Right lobe of liver (tissue), 6 donors: Measurements from ENCODE around the gene TOE1. TPM values are rescaled to one million over a fixed set of nuclear protein-coding genes. Genes with fewer than 3 reads are reported as not detected.

Source experiments
- ATAC-seq, 4 donors: fragments of 200-7000 bp; cut with Tn5 transposase; one replicate each; pipeline ENCODE4 v1.9.1; 2020; ENCODE audit warnings: mild to moderate bottlenecking in 4 of 4, moderate library complexity in 4 of 4
- DNase-seq, 3 donors: peaks; one replicate each; pipeline ENCODE4 v3.0.0-alpha.2; 2020
- H3K27ac ChIP-seq, 3 donors: fragments of 200-600 bp; one replicate each; pipeline ENCODE4 v1.8.0; 2022
- H3K27me3 ChIP-seq, 2 donors: fragments of 200-600 bp; one replicate each; pipeline ENCODE4 v1.8.0; 2022
- H3K36me3 ChIP-seq, 4 donors: fragments of 200-600 bp; sonication (generic) in 1 of 4; one replicate each; pipeline versions ENCODE4 v1.5.1 to v1.8.0; 2017 to 2022; ENCODE audit warnings: control low read depth in 1 of 4
- H3K4me1 ChIP-seq, 4 donors: fragments of 200-600 bp; sonication (generic) in 1 of 4; one replicate each; pipeline versions ENCODE4 v1.5.1 to v1.8.0; 2017 to 2022; ENCODE audit warnings: control low read depth in 1 of 4
- H3K4me3 ChIP-seq, 3 donors: fragments of 200-600 bp; one replicate each; pipeline ENCODE4 v1.8.0; 2022
- H3K9me3 ChIP-seq, 4 donors: fragments of 200-600 bp; sonication (generic) in 1 of 4; one replicate each; pipeline versions ENCODE4 v1.5.1 to v1.8.0; 2017 to 2022; ENCODE audit warnings: control low read depth in 1 of 4
- CTCF ChIP-seq, 4 donors: fragments of 200-600 bp in 3 of 4; fragments of 450-650 bp in 1 of 4; IDR thresholded peaks; one replicate each; pipeline versions ENCODE4 v1.5.1 to v1.8.0; 2016 to 2022; ENCODE audit warnings: antibody characterized with exemption in 4 of 4, mild to moderate bottlenecking in 2 of 4
- POLR2A ChIP-seq: fragments of 450-650 bp; IDR thresholded peaks from one replicate; pipeline ENCODE4 v1.6.1; 2017; ENCODE audit warnings: antibody characterized with exemption, mild to moderate bottlenecking
- WGBS: methylation state at CpG from one replicate; pipeline ENCODE4 v1.1.6; 2018; ENCODE audit warnings: low coverage, low lambda C conversion rate; ENCODE audit not compliant: insufficient coverage; ENCODE audit errors: missing lambda C conversion rate; 5-methylcytosine and 5-hydroxymethylcytosine counted together
- intact Hi-C, 2 donors: fragments of 100-400 bp; cut with DNase I; formaldehyde crosslinking; loops; one replicate each; pipeline versions ENCODE4 v1.11.2 to v1.14.1; 2022
- total RNA-seq, 6 experiments: library from RNA; depleted of rRNA in 2 of 6; stranded (reverse); fragments of >200 nt in 2 of 6; fragmentation: NEBNext Ultra II Directional in 3 of 6; extraction: Animal tissue kit (Norgen Biotek cat#: 25700) in 3 of 6; gene quantifications; one replicate each; pipeline versions ENCODE4 v1.1.0 to v1.2.4, GENCODE V29; 2016 to 2023
- donor health status: DM: no; HTN: yes; CAD: no.
- donor health status: DM: no; HTN: no; CAD: no.
- donor health status: DM: no; HTN: no; CAD: no.
- donor health status: DM: no; HTN: yes; CAD: no.
- donor health status: DM: no; HTN: yes; CAD: no.

The TOE1 gene
- total RNA-seq, 6 experiments from 2014 or later: 3.2 to 7.7 (median 4.4) TPM

- DNase-seq: no peak
- Histone ChIP-seq H3K4me1 (peaks cover 0 to 2% (median 0%) of the 10 kb centered on the region in 4 donors), H3K36me3 (no peaks in the 10 kb centered on the region), H3K27ac (no peak overlapping the region), H3K9me3 (no peaks in the 10 kb centered on the region), H3K4me3 (no peak overlapping the region), H3K27me3 (no peaks in the 10 kb centered on the region)
- TF ChIP-seq POLR2A (no peak), CTCF (IDR thresholded peaks at IDR 0.05) (no peak)
- intact Hi-C loops: no loop called here
- ATAC-seq: no peak
- WGBS: 79% methylated on average over 3 of the region's 3 CpGs
Observed at GRCh38 chr1:45386219-45386618, 46.2 kb downstream of the TOE1 start.

Other genes starting within 250 kb of the TOE1 start
- gene ZSWIM5, start 133.6 kb upstream of the TOE1 start, total RNA-seq: under 1 TPM; 0.18 to 0.46 (median 0.31) TPM
- gene HPDL, start 13.3 kb upstream of the TOE1 start, total RNA-seq: under 1 TPM in 2 of 6 experiments, not detected in 4; 0.25 to 0.56 TPM
- 10 to 100 TPM in 2 of 6 experiments, 1 to 10 TPM in 4; 7.2 to 11.9 (median 8.4) TPM for gene MUTYH, start 270 bp downstream of the TOE1 start, total RNA-seq
- gene TESK2, start 151.0 kb downstream of the TOE1 start, total RNA-seq: 1 to 10 TPM; 2.7 to 5.5 (median 4.3) TPM
- 1 to 10 TPM in 2 of 6 experiments, under 1 TPM in 4; 0.31 to 1.3 (median 0.67) TPM for gene CCDC163, start 159.9 kb downstream of the TOE1 start, total RNA-seq
- gene MMACHC, start 160.1 kb downstream of the TOE1 start, total RNA-seq: 10 to 100 TPM in 5 of 6 experiments, 1 to 10 TPM in 1; 7.7 to 38.5 (median 17.3) TPM
- 100 to 1,000 TPM; 315 to 672 (median 358) TPM for gene PRDX1, start 181.7 kb downstream of the TOE1 start, total RNA-seq
- 100 to 1,000 TPM; 115 to 308 (median 220) TPM for gene AKR1A1, start 210.7 kb downstream of the TOE1 start, total RNA-seq
- 10 to 100 TPM; 21.8 to 31.9 (median 26.1) TPM for gene NASP, start 243.9 kb downstream of the TOE1 start, total RNA-seq